Fibroblast of villous mesenchyme (primary cell): ENCODE data around the gene ARFRP1. TPM values are rescaled to one million over a fixed set of nuclear protein-coding genes. Genes with fewer than 3 reads are reported as not detected.

Experiments used
- DNase-seq: peaks from one replicate; pipeline ENCODE4 v3.0.0-alpha.2; 2010; ENCODE audit warnings: low read depth
- H3K4me3 ChIP-seq: 2 replicates; pipeline ENCODE4 v1.5.1; 2011; ENCODE audit warnings: low read depth, mild to moderate bottlenecking, low read length
- CTCF ChIP-seq: IDR thresholded peaks from 2 replicates; pipeline ENCODE4 v1.5.1; 2012; ENCODE audit warnings: low read depth, mild to moderate bottlenecking, low read length; ENCODE audit not compliant: insufficient read depth
- total RNA-seq: library from RNA; depleted of rRNA; stranded (reverse); fragments of >200 nt; gene quantifications from 2 replicates; pipeline ENCODE4 v1.2.3, GENCODE V29; 2012

ARFRP1 gene
- total RNA-seq, 1 donor: 24.2 TPM

DNA sequence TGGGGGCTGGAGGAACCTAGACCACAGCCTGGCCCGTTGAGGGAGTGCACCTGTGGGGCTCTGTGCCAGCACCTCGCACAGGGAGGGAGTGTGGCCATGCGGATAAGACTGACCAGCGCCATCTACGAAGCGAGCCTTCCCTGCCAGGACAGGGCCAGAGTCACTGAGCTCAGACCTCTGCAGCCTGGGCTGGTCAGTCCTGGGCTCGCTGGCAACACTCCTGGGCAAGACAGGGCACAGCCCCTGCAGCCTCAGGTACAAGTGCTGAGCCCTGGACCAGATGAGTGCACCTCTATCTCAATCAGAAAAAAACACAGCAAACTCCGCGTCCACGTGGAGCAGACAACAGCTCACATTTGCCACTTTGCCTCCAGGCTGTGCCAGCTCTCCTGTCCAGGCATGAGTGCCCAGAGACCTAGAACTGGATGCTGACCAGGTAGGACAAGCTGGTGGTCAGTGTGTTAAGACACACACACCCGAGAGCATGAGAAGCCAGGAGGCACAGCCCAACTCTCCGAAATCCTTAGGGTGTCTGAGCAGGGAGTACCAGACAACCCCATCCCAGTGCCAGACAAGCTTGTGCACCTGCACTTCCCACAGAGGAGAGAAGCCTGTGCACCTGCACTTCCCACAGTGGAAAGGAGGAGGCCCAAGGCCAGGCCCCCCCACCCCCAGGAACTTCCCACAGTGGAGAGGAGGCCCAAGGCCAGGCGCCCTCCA lies 4.9 kb downstream of the ARFRP1 start:
- TF ChIP-seq CTCF: no peak
- DNase-seq: no peak

DNA sequence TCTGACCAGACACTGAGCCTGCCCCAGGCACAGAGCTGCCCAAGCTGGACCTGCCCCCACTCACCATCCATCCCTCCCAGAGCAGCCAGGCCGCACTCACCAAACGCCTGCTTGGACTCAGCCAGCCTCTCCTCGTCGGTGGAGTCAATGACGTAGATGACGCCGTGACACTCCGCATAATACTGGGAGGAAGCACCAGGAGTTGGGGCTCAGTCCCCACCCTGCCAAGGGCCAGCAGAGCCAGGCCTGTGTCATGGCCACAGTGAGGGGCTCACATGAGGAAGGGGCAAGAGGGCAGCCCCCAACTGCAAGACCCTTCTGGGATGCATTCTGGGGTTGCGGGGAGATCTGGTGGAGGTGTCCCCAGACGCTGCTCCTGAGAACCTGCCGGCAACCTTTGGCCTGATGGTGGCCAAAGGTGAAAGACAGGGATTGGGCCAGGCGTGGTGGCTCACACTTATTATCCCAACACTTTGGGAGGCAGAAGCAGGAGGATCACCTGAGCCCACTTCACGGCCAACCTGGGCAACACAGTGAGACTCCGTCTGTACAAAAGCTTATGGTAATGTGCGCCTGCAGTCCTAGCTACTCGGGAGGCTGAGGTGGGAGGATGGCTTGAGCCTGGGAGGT lies 5.6 kb downstream of the ARFRP1 start:
- H3K4me3 ChIP-seq: no peak overlapping the region
- no peak for TF ChIP-seq CTCF
- no peak for DNase-seq

More for the DNA sequence above, 4.9 kb downstream of the ARFRP1 start:
- no peak overlapping the region for H3K4me3 ChIP-seq

GRCh38 chr20:63701329-63702035 lies 6.3 kb downstream of the ARFRP1 start:
- no peak overlapping the region for H3K4me3 ChIP-seq
- no peak for TF ChIP-seq CTCF
- no peak for DNase-seq

DNA sequence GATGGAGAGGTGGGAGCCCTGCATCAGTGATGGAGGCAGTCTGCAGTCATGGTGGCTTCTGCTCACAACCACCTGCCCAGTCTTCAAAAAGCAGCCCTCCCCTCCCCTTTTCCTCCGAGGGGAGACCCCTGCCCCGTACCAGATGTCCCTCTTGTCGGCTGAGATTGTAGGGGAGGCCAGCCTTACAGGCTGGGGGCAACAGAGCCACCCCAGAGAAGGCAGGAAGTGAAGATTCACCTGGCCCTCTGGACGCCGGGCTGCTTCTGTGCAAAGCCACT lies 6.8 kb downstream of the ARFRP1 start:
- no peak for TF ChIP-seq CTCF
- no peak overlapping the region for H3K4me3 ChIP-seq
- DNase-seq: no peak

- TF ChIP-seq CTCF: no peak
- DNase-seq: no peak
- H3K4me3 ChIP-seq: no peak overlapping the region
Observed at GRCh38 chr20:63700199-63701050, 7.4 kb downstream of the ARFRP1 start.

DNA sequence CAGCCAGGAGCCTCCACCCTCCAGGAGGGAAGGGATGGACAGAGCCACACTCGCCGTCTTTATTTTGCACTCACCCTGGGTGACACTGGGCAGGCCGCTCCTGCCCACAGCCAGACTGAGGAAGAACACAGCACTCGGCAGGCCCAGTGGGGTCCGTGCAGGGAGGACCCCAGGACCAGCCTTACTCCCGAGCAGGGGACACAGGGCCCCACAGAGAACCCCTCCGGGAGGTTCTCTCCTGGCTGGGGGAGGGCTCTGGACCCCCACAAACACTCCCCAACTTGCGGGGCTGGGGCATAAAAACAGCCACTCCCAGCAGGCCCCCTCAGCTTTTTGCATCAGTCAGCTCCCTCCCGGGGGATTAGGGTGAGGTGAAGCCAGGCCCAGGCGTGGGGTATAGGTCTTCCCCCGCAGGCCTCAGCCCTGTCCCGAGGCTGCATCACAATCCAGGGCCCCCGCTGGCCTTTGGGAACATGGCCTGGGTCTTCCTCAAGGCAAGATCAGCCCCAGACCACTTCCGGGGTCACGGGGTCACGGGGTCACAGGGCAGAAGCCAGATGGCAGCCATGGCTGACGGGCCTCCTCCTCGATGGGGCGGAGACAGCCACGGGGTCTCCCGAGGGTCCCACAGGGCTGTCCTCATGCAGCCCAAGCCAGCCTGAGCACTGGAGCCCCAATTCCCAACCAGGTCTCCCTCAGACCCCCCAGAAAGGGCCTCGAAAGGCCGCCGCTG lies 8.1 kb downstream of the ARFRP1 start:
- H3K4me3 ChIP-seq: no peak overlapping the region
- DNase-seq: no peak
- TF ChIP-seq CTCF: no peak
